GM19328 (cell line): ENCODE measurements around the gene IPO11.
"Not testable (repeated sequence)": the region's sequence is repeated elsewhere in the genome, so short reads cannot be mapped to it uniquely, and the experiment has no call there.

Experiments
- ATAC-seq: cut with Tn5 transposase; IDR thresholded peaks from one replicate; pipeline ENCODE4 v1.9.1; 2021; ENCODE audit warnings: mild to moderate bottlenecking, moderate library complexity; ENCODE audit not compliant: unreplicated experiment

The IPO11 gene

DNA sequence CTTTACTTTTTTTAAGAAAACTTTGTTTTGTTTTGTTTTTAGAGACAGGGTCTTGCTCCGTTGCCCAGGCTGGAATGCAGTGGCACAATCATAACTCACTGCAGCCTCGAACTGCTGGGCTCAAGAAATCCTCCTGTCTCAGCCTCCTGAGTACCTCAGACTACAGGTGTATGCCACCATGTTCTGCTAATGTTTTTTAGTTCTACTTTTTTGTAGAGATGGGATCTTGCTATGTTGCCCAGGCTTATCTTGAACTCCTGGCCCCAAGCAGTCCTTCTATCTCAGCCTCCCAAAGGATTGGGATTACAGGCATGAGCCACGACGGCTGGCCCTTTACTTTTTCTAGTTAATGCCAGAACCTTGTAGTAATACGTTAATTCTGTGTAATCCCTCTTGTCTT is 36.0 kb downstream of the IPO11 start:
- ATAC-seq: no peak

DNA sequence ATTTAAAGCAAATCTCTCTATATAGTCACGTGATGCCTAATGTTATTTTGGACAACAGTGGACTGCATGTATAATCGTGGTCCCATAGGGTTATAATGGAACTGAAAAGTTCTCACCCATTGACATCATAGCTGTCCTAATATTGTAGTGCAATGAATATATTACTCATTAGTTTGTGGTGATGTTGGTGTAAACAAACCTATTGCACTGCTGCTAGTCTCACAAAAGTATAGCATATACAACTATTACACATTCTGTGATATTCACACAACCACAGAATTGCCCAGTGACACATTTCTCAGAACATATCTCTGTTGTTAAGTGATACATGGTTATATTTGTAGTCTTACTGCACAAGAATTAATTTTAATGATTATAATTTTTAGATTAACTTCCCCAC is 37.7 kb downstream of the IPO11 start:
- ATAC-seq: no peak

DNA sequence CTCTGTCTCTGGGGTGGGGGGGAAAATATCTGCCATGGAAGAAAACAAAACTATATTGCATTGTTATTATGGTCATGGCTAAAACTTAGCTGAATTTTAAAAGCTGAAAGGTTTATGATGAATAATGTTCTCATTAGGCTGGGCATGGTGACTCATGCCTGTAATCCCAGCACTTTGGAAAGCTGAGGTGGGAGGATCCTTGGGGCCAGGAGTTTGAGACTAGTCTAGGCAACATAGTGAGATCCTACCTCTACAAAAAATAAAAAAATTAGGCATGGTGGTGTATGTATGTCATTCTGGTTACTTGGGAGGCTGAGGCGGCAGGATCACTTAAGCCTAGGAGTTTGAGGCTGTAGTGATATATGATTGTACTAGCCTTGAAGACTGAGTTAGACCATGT is 44.5 kb downstream of the IPO11 start:
- ATAC-seq: no peak

DNA sequence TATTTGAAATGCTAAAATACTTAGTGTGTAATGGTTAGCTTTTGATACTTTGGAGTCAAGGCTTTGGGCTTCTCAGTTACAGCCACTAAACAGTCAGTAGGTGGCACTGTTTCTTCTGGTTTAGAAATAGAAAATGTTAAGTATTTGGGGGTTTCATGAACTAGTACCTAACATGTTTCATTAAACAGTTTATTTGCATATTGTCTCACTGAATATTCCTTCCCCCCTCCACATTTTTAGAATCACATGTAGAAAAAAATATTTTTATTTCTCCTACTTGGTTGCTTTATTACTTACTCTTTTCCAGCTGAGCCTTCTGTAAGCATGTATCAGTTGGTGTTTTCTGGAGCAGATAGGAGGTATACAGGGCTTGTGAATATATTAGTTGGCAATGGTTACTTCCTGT is 48.0 kb downstream of the IPO11 start:
- ATAC-seq: no peak

DNA sequence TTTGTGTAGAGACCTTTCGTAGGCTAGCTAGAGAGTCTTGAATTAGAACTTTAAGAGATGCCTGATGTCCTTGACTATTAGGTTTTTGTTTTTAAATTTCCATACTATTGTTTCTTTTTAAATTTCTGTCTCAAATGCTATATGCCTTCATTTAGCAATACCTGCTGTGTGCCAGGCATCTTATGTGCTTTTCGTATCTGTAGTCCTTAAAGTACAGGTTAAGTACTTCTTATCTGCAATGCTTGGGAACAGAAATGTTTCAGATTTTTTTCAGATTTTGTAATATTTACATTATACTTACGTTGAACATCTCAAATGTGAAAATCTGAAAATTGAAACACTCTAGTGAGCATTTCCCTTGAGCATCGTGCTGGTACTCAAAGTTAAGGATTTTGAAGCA is 49.0 kb downstream of the IPO11 start:
- no peak for ATAC-seq

DNA sequence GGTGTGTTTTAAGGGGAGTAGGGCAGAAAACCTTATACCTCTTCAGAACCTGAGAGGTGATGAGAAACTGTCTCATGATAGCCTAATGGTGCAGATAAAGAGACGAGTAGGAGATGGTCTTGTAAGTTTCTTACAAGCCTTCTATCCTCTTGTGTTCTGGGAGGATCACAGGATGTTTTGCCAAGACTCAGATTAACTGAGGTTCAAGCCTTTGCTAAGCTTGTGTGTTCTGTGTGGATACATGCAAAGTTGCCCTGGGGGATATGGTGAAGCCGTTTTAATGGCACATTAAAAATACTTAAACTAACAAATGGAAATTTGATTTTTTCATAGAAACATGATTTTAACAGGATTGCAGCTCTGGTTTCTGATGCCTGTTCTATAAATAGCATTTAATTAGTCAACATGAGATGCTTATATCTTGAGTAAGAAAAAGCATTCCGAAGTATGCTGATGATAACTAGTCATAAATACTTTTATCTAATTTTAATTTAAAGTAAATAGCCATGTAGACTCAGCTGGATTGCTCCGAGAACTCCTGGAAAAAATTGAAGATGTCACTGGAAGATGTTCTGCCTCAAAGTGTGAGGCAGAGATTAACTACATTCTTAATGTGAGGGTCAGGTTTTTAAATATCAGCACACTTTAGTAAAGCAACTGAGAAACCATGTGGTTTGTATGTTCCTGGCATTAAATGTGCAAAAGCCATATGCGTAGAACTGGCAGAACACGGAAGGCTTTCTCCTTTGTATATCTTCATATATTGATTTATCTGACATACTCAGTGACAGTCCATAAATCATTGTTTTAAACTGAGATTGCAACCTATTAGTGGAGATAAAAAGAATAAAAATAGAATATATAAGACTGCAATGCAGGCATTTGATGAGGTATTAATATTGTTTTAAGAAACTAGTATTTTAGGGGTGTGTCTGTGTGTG is 53.7 kb downstream of the IPO11 start:
- ATAC-seq: no peak

DNA sequence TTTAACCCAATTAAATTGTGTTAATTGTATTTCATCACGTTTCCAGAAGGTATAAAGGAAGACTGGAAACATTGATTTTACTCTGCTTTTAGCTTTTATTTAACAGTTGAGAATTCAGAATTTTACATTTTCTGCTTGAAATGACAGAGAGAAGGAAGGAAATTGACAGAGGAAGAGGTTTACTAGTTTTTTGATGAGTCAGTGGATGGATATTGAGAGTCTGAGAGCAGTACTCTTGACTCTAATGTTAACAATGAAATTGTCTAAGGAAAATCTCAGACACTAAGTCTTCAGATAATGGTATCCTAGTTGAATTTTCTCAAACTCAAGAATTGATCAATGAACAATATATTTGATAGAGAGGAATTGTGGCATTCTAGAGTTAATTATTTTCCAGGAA is 60.6 kb downstream of the IPO11 start:
- no peak for ATAC-seq

DNA sequence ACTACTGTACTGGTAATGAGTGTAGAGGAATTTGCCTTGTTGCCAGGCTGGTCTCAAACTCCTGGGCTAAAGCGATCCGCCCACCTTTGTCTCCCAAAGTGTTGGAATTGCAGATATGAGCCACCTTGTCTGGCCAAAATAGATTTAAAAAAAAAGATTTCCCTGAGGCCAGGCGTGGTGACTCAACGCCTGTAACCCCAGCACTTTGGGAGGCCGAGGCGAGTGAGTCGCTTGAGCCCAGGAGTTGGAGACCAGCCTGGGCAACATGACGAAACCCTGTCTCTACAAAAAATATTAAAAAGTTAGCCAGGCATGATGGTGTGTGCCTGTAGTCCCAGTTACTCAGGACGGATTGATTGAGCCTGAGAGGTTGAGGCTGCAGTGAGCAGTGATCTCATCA is 62.5 kb downstream of the IPO11 start:
- ATAC-seq: no peak

DNA sequence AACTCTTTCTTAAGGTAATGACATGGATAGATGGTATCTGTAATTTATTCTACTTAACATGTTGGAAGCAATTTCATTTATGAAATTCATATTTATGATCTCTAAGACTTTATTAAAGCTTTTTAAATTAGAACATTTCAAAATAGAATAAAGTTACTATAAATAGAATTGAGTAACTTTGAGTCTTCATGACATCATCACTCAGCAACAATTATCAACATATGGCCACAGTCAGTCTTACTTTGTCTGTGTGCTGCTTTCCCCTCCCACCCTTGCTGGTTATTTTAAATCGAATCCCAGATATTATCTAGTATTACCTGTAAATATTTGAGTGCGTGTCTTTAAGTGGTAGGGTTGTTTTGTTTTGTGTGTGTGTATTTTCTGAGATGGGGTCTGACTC is 65.2 kb downstream of the IPO11 start:
- ATAC-seq: no peak

DNA sequence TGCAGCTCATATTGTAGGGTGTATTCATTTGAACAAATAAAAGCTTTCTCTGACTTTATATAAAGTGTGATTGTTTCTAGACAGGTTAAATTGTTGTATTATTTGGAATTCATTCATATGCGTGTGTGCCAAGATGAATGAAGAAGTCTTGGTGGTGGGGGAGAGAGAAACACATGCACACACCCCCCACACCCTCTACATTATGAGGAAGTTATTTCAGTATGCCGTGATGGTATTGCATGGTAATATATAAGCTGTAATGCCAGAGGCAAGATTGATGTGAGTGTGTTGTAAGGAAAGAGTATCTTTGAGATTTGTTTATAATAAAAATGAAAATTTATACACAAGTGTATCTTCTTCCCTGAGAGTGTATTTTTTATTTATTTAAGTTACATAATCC is 71.0 kb downstream of the IPO11 start:
- no peak for ATAC-seq

DNA sequence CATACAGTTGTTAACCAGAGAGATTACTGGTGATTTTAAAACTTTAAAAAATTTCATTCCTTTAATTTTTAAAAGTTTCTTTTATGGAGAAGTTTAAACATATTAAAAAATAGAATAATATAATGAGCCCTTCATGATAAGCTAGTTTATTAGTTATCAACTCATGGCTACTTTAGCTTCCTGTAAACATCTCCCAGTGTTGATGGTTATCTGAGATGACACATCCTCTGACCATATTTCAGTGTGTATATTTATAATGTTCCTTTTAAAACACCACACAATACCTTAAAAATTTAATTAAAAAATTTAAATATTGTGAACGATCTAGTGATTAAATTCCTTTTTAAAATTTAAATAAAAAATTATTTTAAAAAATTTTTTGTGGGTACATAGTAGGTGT is 74.1 kb downstream of the IPO11 start:
- no peak for ATAC-seq

DNA sequence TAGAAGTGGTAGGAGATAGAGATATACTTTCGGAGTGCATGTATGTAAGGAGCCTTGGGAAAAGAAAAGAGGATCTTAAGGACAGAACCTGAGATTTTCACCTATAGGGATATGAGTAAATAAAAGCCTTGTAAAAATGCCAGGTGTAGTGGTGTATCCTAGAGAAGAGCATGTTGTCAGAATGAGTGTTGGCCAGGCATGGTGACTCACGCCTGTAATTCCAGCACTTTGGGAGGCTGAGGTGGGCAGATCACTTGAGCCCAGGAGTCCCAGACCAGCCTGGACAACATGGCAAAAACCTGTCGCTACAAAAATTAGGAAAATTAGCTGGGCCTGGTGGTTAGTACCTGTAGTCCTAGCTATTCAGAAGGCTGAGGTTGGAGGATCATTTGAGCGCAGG is 76.0 kb downstream of the IPO11 start:
- ATAC-seq: no peak

DNA sequence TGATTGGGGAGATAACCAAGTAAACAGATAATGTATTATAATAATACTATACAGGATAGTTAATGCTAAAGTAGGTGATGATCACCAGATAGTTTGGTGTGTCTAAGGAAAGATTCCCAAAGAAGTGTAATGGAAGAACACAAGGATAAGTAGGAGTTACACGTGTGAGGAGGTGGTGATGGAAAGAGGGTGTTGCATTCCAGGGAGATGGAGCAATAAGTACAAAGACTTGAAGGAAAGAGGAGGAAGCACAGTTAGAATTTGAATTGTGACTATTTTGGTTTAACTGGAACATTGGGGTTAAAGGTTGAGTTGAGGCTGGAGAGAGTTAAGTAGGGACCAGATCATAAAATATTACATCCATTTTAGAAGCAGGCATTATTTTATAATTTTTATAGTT is 76.9 kb downstream of the IPO11 start:
- ATAC-seq: no peak

DNA sequence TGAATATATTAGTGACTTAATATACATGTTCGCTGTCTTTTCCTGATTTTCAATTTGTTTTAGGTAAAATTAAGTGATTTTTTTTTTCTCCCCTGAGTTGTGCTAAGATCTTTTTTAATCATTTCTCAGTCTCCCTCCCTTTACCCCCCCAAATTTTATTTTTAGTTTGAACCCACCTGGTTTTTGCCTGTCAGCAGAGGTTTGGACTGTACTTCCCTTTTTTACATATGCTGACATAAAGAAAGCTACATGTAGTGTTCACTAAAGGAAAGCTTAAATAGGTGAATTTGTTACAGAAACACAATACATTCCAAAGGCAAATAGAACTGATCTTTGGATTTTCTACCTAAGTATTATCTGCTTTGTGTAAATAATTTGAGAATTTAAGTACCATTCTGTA is 82.2 kb downstream of the IPO11 start:
- ATAC-seq: no peak

DNA sequence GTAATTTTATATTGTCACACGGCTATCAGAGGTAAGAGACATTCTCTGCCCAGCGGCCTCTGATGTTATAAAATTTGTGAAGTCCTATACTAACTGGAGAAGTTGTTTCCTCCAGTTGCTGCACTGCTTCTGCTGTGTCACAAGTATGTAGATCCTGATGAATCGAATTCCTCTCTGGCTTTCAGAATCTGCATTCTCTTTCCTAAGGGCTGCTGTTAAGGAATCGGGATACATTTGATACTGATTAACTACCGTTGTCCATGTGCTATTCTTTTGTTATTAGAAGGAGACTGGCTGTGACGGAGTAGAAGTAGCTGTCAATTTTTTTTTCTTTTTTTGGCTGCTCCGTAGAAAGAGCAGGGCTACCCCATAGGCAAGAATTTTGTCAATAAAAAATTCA is 84.3 kb downstream of the IPO11 start:
- ATAC-seq: no peak

DNA sequence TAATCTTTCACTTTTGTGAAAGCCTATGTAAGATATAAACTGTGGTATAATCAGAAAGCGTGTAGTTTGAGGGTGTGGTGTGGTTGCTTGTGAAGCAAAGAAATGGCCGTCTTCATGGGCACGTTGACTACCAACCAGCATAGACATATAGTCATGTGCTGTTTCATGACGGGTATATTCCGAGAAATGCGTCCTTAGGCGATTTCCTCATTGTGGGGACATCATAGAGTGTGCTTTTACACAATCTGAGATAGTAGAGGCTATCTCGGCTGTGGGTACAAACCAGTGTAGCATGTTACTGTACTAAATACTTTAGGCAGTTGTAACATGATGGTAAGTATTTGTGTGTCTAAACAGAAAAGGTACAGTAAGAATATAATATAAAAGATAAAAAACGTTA is 86.4 kb downstream of the IPO11 start:
- no peak for ATAC-seq

DNA sequence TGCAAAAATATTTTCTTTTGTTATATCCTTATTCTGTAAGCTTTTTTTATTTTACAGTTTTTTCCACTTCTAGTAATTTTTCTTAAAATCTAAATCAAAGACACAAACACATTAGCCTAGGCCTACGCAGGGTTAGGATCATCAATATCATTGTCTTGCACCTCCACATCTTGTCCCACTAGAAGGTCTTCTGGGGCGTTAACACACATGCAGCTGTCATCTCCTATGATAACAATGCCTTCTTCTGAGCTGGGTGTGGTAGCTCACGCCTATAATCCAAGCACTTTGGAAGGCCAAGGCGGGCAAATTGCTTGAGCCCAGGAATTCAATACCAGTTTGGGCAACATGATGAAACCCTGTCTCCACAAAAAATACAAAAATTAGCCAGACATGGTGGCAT is 87.2 kb downstream of the IPO11 start:
- ATAC-seq: no peak

DNA sequence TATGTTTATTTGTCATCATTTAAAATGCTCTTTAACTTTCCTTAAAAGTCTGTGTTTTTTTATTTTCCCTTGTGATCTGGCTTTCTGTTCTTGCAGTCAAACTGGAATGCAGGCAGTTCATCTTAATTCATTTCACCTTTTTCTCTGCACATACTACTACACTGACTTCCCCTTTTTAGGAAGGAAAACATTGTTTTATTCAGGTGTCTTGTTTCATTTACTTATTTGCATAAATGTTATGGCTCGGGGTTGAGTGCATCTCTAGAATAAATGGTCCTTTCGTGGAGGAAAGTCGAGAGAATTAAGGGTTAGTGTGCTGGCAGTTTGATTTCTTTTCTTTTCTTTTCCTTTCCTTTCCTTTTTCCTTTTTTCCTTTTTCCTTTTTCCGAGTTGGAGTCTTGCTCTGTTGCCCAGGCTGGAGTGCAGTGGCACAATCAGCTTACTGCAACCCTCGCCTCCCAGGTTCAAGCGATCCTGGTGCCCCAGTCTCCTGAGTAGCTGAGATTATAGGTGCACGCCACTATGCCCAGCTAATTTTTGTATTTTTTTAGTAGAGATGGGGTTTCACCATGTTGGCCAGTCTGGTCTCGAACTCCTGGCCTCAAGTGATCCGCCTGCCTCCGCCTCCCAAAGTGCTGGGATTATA is 90.0 kb downstream of the IPO11 start:
- no peak for ATAC-seq

DNA sequence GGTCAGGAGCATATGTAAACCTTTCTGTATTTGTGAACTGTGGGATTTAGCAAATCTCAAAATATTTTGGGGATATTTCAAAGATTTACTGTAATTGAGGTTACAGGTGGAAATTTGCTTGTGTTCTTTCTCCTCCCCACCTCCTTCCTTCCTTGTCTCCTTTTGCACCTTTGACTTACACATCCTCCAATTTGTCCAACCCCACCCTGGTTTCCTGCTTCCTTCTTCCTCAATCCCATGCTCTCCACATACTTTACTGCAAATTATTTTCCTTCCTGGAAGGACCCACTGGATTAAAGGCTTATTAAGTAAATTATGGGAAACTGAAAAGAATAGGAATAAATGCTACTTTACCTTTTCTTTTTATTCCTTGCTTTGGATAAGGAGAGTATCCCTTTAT is 91.6 kb downstream of the IPO11 start:
- no peak for ATAC-seq

DNA sequence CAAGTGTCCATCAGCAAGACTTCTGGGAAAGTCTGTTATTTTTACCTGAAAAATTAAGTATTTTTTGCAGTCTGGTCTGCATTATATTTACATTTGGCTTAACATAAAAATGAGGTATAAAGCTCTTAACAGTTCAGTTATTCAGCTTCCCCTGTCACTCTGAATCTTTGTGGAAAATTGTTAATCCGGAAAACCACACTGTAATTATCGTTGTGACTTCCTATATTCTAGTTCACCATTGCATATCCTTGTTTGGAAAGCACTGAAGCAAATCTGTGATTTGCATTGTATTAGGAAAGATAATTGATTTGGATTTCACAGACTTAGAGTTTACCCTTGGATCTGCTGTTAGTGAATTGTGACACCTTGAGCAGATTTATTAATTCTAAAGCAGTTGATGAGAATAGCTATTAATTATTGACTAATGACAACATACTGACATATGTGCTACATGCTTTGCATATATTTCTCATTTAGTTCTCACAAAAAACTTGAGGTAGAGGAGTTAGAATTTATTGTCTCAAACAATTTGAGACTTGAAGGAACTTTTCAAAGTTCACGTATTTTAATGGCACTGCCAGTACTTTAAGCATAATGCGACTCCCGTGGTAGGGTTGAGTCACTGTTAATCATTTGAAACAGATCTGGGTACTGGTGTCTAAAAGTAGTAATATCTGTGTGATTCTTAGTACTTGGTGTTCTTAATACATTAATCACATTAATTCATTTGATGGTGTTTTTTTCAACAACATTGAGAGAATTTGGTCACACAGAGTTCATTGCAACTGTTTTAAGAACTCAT is 94.3 kb downstream of the IPO11 start:
- ATAC-seq: no peak

DNA sequence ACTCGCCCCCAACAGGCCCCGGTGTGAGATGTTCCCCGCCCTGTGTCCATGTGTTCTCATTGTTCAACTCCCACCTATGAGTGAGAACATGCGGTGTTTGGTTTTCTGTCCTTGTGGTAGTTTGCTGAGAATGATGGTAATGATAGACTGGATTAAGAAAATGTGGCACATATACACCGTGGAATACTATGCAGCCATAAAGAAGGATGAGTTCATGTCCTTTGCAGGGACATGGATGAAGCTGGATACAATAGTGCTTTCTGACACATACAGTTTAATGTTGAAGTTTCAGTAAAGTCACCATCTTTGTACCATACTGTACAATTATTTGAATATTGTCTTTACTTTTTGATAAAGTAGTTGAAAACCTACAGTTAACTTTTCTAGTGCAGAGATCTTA is 96.2 kb downstream of the IPO11 start:
- not testable (repeated sequence) for ATAC-seq

DNA sequence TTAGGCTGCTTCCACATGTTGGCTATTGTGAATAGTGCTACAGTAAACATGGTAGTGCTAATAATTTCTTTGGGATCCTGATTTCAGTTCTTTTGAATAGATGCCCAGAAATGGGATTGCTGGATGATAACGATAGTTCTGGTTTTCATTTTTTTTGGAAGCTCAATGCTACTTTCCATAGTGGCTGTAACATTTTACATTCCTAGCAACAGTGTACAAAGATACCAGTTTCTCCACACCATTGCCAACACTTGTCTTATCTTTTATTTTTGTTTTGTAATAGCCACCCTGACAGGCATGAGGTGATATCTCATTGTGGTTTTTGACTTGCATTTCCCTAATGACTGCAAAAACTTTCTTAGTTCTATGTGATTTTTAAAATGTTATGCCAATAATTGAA is 97.2 kb downstream of the IPO11 start:
- no peak for ATAC-seq
